GM18508 (cell line): ENCODE results near the gene MUC13.
"Not testable (repeated sequence)": the region's sequence is repeated elsewhere in the genome, so short reads cannot be mapped to it uniquely, and the experiment has no call there.

Source experiments
- ATAC-seq: cut with Tn5 transposase; IDR thresholded peaks from one replicate; pipeline ENCODE4 v1.9.1; 2021; ENCODE audit warnings: moderate number of reproducible peaks; ENCODE audit not compliant: insufficient read depth, unreplicated experiment

MUC13 gene, protein sequence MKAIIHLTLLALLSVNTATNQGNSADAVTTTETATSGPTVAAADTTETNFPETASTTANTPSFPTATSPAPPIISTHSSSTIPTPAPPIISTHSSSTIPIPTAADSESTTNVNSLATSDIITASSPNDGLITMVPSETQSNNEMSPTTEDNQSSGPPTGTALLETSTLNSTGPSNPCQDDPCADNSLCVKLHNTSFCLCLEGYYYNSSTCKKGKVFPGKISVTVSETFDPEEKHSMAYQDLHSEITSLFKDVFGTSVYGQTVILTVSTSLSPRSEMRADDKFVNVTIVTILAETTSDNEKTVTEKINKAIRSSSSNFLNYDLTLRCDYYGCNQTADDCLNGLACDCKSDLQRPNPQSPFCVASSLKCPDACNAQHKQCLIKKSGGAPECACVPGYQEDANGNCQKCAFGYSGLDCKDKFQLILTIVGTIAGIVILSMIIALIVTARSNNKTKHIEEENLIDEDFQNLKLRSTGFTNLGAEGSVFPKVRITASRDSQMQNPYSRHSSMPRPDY

DNA sequence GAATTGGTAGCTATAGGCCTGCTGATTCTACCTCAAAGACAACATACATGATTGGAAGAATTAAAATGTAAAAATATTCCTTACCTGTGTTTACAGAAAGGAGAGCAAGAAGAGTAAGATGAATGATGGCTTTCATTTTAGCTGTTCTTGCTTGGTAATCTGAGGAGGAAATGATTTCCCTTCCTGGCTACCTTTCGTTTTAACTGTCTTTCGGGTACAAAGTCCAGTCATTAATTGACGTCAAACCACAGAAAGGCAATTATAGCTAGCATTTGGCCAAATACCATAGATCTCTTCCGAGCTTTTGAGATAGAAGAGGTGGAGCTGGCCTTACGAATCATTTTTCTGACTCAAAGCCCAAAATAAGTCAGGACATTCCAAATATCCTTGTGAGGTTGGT is at the start of gene MUC13:
Gene MUC13, minus strand, starts transcription at position 175 of the 400 bp plus-strand sequence. Its CDS starts 39 bp downstream, at position 136.
- no peak for ATAC-seq

DNA sequence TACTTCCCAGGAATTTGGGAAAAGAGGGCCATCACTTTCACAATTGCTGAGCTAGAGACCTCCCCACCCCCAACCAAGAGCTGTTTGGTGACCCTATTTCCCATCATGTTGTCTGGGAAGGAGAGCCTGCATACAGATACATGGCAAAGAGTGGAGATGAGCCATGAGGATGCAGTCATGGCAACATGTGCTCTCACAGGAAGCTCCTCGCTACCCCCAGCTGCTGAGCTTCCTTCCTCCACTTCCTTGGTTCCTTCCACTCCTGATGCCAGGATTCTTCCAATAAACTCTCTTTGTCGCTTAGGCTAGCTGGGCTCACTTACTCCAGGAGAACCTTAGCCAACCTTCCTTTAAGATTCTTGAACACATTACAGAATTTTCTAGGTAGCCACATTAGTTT is 48.3 kb upstream of the MUC13 start:
- ATAC-seq: no peak

DNA sequence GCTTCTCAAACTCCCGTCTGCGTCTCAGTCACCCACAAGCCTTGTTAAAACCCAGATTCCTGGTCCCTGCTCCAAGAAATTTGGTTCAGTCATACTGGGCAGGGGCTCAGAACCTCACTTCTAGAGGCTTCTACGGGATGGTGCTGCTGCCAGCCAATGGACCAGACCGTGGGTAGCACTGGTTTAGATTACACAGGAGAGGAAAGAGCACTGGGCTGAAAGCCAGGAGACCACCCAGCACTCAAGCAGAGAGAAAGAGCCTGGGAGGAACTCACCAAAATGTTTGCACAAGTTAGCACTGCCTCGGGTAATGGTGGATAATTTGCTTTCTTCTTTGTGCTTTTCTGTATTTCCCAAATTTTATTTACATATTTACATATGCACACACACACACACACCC is 46.9 kb upstream of the MUC13 start:
- ATAC-seq: no peak

- ATAC-seq: no peak
Measured at GRCh38 chr3:124978627-124979026, 44.1 kb upstream of the MUC13 start.

DNA sequence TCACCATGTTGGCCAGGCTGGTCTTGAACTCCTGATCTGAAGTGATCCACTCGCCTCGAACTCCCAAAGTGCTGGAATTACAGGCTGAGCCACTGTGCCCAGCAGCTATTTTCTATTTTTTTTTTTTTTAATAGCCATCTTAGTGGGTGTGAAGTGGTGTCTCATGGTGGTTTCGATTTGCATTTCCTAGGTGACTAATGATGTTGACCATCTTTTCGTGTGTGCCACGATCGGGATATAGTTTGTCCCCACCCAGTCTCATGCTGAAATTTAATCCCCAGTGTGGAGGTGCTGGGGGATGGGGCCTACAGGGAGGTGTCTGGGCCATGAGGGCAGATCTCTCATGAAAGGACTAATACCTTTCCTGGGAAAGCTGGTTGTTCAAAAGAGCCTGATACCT is 41.8 kb upstream of the MUC13 start:
- ATAC-seq: no peak

GRCh38 chr3:124974691-124975090 is 40.1 kb upstream of the MUC13 start:
- ATAC-seq: no peak

DNA sequence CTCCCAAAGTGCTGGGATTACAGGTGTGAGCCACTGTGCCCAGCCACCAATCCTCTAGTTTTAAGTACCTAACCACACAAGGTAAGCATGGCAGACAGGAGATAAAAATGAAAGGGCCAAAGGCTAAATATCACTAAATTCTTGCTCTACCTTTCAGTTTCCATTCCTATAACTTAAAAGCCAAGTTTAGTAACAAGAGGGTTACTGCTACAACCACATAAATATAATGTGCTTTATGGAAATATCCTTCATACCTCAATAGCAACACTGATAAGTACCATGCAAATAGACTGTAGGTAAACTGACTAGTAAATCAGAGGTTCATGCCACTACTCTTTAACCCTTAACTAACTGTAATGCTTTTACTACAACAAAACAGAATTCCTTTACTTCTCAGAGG is 38.7 kb upstream of the MUC13 start:
- ATAC-seq: no peak

GRCh38 chr3:124972457-124972856 is 37.9 kb upstream of the MUC13 start:
- ATAC-seq: no peak

DNA sequence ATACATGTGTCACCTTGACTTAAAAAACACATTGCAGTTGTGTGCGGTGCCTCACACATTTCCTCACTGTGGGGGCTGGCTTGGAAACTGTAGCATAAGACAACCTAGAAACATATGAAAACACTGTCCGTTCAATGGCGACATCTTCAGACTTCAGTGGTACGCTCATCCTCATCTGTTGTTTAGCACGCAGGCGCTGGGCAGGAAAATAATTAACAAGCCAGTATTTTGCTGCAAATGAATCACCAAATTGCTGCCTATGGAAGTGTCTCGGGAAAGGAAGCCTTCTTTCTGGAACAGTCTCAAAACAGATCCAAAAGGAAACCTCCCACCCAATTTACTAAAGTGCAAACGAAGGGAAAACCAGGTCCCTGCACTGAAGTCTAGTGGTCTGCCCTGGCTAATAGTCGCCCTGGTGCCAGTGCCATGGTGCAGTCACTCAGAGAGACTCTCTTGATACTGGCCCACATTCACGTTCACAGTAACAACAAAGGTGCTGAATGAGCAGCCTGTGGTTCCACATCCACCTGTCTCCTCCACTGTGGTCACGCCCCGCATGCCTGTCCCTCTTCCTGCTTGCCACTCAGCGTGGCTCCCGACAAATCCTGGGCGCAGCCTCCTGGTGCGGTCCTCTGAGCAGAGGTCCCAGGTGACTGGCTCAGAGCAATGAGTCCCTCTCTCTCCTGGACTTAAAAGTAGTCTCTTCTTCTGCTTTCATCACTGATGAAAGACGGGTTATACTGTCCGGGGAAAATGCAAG is 35.6 kb upstream of the MUC13 start:
- no peak for ATAC-seq

GRCh38 chr3:124969190-124969589 is 34.6 kb upstream of the MUC13 start:
- no peak for ATAC-seq

DNA sequence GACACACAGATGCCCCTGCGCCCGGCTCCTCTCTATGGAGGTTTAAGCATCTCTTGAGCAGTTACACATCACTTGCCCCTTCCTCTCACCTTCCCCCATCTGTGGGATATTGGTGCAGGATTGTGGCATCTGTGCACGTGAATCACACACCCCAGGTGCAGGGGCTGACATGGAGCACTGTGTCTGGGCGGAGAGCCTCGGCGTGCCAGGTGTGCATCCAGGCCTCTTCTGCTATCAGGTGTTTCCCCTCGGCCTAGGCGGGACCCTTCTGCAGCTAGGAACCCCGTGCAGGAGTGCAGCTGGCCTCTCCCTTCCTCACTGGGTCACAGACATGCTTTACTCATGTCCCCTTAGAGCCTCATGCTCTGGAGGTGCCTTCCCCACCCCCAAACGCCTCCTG is 33.4 kb upstream of the MUC13 start:
- ATAC-seq: no peak

DNA sequence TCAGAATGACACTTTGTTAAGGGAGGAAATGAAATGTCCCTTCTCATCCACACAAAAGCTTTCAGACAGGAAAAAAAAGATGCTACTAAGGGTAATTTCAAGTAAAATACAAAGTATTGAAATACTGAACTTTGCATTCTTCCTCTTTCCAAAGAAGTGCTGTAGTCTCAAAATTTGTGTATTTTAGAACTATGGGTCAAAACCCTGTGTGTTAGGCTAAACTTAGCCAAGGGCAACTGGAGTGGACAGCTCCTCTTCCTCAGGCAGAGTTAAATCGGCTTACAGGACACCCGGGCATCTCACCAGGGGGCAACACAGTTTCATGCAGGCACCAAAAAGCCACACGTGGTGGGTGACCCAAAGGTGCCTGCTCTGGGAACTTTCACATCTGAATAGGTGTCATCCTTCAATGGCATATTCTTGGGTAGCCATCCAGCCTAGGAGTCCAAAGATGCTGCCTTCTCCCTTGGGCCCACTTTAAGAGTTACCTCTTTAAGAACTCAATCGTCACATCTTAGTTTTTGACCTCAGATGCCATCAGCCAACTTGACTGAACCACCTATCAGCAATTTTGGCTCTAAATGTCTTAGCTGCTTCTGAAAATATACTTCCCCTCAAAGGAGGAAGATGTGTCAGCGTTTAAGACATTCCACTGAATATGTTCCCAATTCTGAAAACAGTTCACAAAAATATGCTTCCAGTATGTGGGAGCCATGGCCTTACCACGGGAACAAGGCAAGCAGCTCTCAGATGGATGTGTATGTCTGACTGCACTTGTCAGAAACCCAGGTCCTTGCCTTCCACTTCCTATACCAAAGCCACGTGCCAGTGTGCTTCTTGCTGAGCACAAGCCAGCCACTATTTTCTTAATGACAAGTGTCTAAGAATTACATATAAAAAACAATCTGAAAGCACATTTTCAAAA is 32.2 kb upstream of the MUC13 start:
- no peak for ATAC-seq

DNA sequence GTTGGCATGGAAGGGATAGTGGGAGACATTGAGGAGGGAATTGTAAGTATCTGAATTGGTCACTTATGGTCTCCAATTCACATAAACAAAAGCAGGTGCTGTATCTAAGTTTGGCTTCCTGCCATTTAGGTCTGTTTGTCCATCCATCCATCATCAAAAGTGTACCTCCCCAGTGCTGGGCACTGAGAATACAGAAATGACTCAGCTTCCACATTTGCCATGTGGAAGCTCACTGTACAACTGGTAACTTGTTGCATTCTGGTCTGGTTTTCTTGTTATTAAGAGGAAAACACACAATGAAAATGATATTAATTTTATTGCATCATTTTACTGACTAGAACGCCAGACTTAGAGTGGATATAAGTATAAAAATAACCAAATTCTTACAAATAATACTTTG is 30.9 kb upstream of the MUC13 start:
- no peak for ATAC-seq

GRCh38 chr3:124964387-124964786 is 29.8 kb upstream of the MUC13 start:
- ATAC-seq: no peak

- no peak for ATAC-seq
Measured at GRCh38 chr3:124963755-124964154, 29.2 kb upstream of the MUC13 start.

GRCh38 chr3:124962403-124962940 is 27.9 kb upstream of the MUC13 start:
- ATAC-seq: no peak

- no peak for ATAC-seq
Measured at GRCh38 chr3:124960698-124961097, 26.1 kb upstream of the MUC13 start.

GRCh38 chr3:124960105-124960504 is 25.6 kb upstream of the MUC13 start:
- no peak for ATAC-seq

DNA sequence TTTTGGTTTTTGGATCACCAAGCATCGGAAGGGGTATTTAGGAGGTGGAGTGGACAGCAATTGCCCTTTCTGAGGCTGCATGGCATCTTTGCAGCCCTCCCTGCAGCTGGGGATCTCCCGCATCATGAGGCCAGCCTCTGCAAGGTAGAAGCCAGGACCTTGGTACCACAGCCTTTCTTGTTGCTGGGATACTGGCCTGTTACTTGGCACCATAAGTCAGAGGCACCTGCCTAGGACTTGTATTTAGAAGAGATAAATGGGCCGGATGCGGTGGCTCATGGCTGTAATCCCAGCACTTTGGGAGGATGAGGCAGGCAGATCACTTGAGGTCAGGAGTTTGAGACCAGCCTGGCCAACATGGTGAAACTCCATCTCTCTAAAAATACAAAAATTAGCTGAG is 23.4 kb upstream of the MUC13 start:
- not testable (repeated sequence) for ATAC-seq

GRCh38 chr3:124952282-124952855 is 17.8 kb upstream of the MUC13 start:
- ATAC-seq: no peak
